Fibroblast of skin of right quadriceps (primary cell): ENCODE measurements around the gene POMGNT2.

ENCODE experiments used
- DNase-seq: peaks from one replicate; pipeline ENCODE4 v3.0.0-alpha.2; 2013

Gene POMGNT2

GRCh38 chr3:43043071-43043766, 62.7 kb downstream of the POMGNT2 start:
- no peak for DNase-seq

DNA sequence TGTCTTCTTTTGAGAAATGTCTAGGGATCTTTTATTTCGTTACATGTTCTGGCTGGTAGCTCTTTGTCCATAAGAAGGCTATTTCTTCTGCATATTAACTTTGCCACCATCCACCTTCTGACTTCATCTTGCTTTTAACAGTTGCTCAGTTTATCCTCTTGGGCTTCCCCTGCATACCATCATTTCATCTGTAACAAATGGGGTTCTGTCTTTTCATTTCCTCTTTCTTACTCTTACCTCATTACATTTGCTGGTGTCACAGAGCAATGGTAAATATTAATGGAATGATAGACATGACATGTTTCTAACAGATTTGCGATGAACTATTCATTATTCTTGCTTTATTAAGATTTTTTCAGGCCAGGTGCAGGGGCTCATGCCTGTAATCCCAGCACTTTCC, 64.4 kb downstream of the POMGNT2 start:
- DNase-seq: no peak

DNA sequence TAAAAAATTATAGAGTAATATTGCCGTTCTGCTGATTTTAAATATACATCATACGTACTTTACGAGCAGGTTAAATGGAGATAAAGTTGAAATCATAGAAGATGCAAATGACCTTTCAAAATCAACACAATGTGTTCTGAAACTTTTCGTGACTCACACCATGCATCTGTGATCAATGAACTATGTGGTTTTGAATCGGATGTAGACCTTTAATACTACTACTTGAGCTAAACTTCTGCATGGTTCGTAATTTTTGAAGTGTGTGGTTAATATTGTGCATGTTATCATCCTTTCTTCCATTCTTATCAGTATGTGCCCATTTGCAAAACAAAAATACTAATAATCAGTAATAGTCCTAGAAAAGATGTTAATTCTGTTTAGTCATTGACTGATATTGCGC, 67.9 kb downstream of the POMGNT2 start:
- no peak for DNase-seq

GRCh38 chr3:43036621-43037423, 69.1 kb downstream of the POMGNT2 start:
- no peak for DNase-seq

- no peak for DNase-seq
These were observed 70.0 kb downstream of the POMGNT2 start for GRCh38 chr3:43035801-43036365.

DNA sequence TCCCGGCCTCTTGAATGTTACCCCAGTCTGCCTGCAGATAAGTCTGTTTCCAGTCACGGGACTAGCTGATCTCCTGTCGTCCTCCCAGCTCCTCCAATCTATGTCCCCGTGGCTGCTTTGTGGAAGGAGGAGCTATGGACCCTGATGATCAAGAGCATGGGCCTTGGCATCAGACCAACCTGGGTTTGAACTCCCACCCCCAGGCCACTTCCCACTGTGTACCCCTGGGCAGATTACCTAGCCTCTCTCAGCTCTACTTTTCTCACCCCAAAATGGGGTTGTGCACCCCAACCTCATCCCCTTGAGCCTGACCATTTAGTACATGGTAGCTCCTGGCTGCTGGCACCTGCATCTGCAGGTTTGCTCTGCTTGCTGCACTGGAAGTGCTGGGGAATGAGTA, 71.0 kb downstream of the POMGNT2 start:
- DNase-seq: no peak

GRCh38 chr3:43034200-43034599, 71.7 kb downstream of the POMGNT2 start:
- no peak for DNase-seq

DNA sequence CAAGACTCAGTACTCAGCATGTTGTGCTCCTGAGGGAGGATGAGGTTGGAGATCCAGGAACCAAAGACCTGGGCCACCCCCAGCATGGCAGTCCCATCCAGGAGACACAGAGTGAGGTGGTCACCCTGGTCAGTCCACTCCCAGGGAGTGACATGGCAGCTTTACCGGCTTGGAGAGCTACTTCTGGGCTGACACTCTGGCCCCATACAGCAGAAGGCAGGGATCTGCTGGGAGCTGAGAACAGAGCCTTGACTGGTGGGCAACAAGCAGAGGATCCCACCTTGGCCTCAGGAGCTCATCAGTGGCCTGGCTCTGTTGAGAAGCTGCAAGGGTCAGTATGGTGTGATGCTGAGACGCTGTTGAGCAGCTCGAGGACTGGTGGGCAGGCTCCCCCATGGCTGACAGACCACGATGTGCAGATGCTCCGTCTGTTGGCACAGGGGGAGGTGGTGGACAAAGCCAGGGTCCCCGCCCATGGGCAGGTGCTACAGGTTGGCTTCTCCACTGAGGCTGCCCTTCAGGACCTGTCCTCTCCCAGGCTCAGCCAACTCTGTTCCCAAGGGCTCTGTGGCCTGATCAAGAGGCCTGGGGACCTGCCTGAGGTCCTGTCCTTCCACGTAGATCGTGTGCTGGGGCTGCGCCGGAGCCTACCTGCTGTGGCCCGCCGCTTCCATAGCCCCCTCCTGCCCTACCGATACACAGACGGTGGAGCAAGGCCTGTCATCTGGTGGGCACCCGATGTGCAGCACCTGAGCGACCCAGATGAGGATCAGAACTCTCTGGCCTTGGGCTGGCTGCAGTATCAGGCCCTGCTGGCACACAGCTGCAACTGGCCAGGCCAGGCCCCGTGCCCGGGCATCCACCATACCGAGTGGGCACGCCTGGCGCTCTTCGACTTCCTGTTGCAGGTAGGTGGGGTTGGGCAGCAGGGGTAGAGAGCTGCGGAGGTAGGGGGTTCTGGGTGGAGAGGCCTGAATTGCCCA, 72.9 kb downstream of the POMGNT2 start:
- no peak for DNase-seq

GRCh38 chr3:43031889-43032545, 73.9 kb downstream of the POMGNT2 start:
- no peak for DNase-seq

DNA sequence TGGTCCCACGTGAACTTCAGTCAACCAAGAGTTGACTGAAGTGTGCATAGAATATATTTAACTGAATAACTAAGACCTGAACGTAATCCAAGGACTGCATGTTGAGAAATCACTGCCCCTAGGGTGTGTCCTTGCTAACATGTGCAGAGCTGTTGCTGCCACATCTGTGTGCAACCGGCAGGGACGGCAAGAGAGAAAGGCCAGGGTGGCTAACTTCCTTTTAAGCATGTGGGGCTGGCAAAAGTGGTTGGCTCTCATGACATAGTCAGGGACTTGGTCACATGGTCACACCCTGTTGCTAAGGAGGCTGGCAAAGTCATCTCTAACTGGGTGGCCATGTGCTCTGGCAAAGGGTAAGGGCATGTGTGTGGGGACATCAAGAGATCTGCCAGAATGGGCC, 74.4 kb downstream of the POMGNT2 start:
- no peak for DNase-seq

GRCh38 chr3:43030162-43030935, 75.5 kb downstream of the POMGNT2 start:
- DNase-seq: no peak
